HepG2 (cell line): ENCODE measurements around the gene NR2F6. TPM values are rescaled to one million over a fixed set of nuclear protein-coding genes. Genes with fewer than 3 reads are reported as not detected.

Experiments used
- ASH2L ChIP-seq: fragments of 300-600, 200-600 bp; sonication (generic); IDR thresholded peaks from 2 replicates; pipeline ENCODE4 v1.7.0; 2017; ENCODE audit warnings: low read depth, mild to moderate bottlenecking, moderate library complexity, mixed read lengths, low read length; ENCODE audit not compliant: insufficient read length
- CEBPB ChIP-seq: IDR thresholded peaks from 2 replicates; pipeline ENCODE4 v1.6.1; 2011; ENCODE audit warnings: low read depth, low read length, improper control_type of control experiment, borderline replicate concordance
- FOXK2 ChIP-seq: fragments of 450-650 bp; IDR thresholded peaks from 2 replicates; pipeline ENCODE4 v1.6.1; 2016
- ISX ChIP-seq: sonication (generic); formaldehyde crosslinking; conservative IDR thresholded peaks from 2 replicates; pipeline ENCODE4 v1.5.0; 2020; ENCODE audit warnings: missing genetic modification reagents
- LCORL ChIP-seq, 2 experiments: fragments of 450-650 bp in 1 of 2; sonication (generic) in 1 of 2; formaldehyde crosslinking in 1 of 2; IDR thresholded peaks; 2 replicates each; pipeline versions ENCODE4 v1.5.0 to v1.6.1; 2017 to 2020; ENCODE audit warnings: antibody characterized with exemption in 1 of 2, missing genetic modification reagents in 1 of 2
- RARA ChIP-seq: IDR thresholded peaks from 2 replicates; pipeline ENCODE4 v1.6.1; 2016; ENCODE audit warnings: missing genetic modification reagents, missing compliant biosample characterization
- SCMH1 ChIP-seq: sonication (generic); formaldehyde crosslinking; IDR thresholded peaks from 2 replicates; pipeline ENCODE4 v1.9.0; 2021; ENCODE audit warnings: missing genetic modification reagents, mild to moderate bottlenecking, borderline replicate concordance
- SIX4 ChIP-seq: sonication (generic); formaldehyde crosslinking; IDR thresholded peaks from 2 replicates; pipeline ENCODE4 v1.4.0; 2020; ENCODE audit warnings: missing genetic modification reagents
- SNAI1 ChIP-seq: sonication (generic); formaldehyde crosslinking; IDR thresholded peaks from 2 replicates; pipeline ENCODE4 v1.5.0; 2020; ENCODE audit warnings: mild to moderate bottlenecking, missing genetic modification reagents, borderline replicate concordance
- TP53 ChIP-seq: sonication (generic); formaldehyde crosslinking; conservative IDR thresholded peaks from 2 replicates; pipeline ENCODE4 v1.4.0; 2020; ENCODE audit warnings: missing genetic modification reagents
- YY1 ChIP-seq: IDR thresholded peaks from 2 replicates; pipeline ENCODE4 v1.6.1; 2011; ENCODE audit warnings: low read length, low read depth, moderate library complexity, mild to moderate bottlenecking; ENCODE audit not compliant: insufficient read depth, insufficient replicate concordance
- ZNF17 ChIP-seq: sonication (generic); formaldehyde crosslinking; IDR thresholded peaks from 2 replicates; pipeline ENCODE4 v1.5.0; 2020; ENCODE audit warnings: mild to moderate bottlenecking, missing genetic modification reagents
- ZNF235 ChIP-seq: sonication (generic); formaldehyde crosslinking; IDR thresholded peaks from 2 replicates; pipeline ENCODE4 v1.8.1; 2023; ENCODE audit warnings: mild to moderate bottlenecking, missing genetic modification reagents, borderline replicate concordance
- ZNF3 ChIP-seq: IDR thresholded peaks from 2 replicates; pipeline ENCODE4 v1.7.0; 2017; ENCODE audit warnings: inconsistent platforms
- ZNF567 ChIP-seq: sonication (generic); formaldehyde crosslinking; IDR thresholded peaks from 2 replicates; pipeline ENCODE4 v1.8.1; 2023; ENCODE audit warnings: mild to moderate bottlenecking, missing genetic modification reagents, borderline replicate concordance
- ZNF569 ChIP-seq: sonication (generic); formaldehyde crosslinking; IDR thresholded peaks from 2 replicates; pipeline ENCODE4 v1.5.0; 2020; ENCODE audit warnings: mild to moderate bottlenecking, missing genetic modification reagents, moderate library complexity, borderline replicate concordance
- ZNF652 ChIP-seq: IDR thresholded peaks from 2 replicates; pipeline ENCODE4 v1.6.1; 2016; ENCODE audit warnings: low read depth, borderline replicate concordance
- ZNF724P ChIP-seq: sonication (generic); formaldehyde crosslinking; IDR thresholded peaks from 2 replicates; pipeline ENCODE4 v1.8.0; 2022; ENCODE audit warnings: missing genetic modification reagents, borderline replicate concordance
- ZSCAN31 ChIP-seq: sonication (generic); formaldehyde crosslinking; IDR thresholded peaks from 2 replicates; pipeline ENCODE4 v1.5.0; 2020; ENCODE audit warnings: low read depth, mild to moderate bottlenecking, missing genetic modification reagents
- polyA plus RNA-seq, 8 experiments: library from polyadenylated mRNA; depleted of rRNA in 3 of 8; stranded (reverse) in 7 of 8; unstranded in 1 of 8; fragments of >200 nt; fragmentation: Illumina TruSeq in 4 of 8; extraction: Trizol in 4 of 8; gene quantifications; 2 replicates each; pipeline versions ENCODE4 v1.2.1 to v1.2.3, GENCODE V29; 2011 to 2016; ENCODE audit warnings: low read depth in 4 of 8, missing spikeins in 1 of 8, mixed read lengths in 1 of 8; ENCODE audit not compliant: insufficient read depth in 1 of 8
- total RNA-seq, 5 experiments: library from RNA; depleted of rRNA; stranded (reverse); fragments of >200 nt; fragmentation: Illumina TruSeq; extraction: Trizol; gene quantifications; 2 replicates each; pipeline ENCODE4 v1.2.3, GENCODE V29; 2016; ENCODE audit warnings: low read depth in 1 of 5
- TF ChIP-seq, protein P1 (sequence below): sonication (generic); formaldehyde crosslinking; IDR thresholded peaks from 2 replicates; pipeline ENCODE4 v1.4.0; 2020; ENCODE audit warnings: missing genetic modification reagents
- TF ChIP-seq, protein P2 (sequence below): sonication (generic); formaldehyde crosslinking; IDR thresholded peaks from 2 replicates; pipeline ENCODE4 v1.4.0; 2020; ENCODE audit warnings: missing genetic modification reagents, mild to moderate bottlenecking, borderline replicate concordance
- TF ChIP-seq, protein P3 (sequence below): sonication (generic); formaldehyde crosslinking; IDR thresholded peaks from 2 replicates; pipeline ENCODE4 v1.4.0; 2020; ENCODE audit warnings: missing genetic modification reagents
- TF ChIP-seq, protein P4 (sequence below): IDR thresholded peaks from 2 replicates; pipeline ENCODE4 v1.6.1; 2018; ENCODE audit warnings: missing genetic modification reagents

The NR2F6 gene
- total and polyA plus RNA-seq, 2 of the 13 experiments (the other 11 are each of a cell fraction or from before 2014, with no cell fraction given), result 30.9 to 72.4 TPM

DNA sequence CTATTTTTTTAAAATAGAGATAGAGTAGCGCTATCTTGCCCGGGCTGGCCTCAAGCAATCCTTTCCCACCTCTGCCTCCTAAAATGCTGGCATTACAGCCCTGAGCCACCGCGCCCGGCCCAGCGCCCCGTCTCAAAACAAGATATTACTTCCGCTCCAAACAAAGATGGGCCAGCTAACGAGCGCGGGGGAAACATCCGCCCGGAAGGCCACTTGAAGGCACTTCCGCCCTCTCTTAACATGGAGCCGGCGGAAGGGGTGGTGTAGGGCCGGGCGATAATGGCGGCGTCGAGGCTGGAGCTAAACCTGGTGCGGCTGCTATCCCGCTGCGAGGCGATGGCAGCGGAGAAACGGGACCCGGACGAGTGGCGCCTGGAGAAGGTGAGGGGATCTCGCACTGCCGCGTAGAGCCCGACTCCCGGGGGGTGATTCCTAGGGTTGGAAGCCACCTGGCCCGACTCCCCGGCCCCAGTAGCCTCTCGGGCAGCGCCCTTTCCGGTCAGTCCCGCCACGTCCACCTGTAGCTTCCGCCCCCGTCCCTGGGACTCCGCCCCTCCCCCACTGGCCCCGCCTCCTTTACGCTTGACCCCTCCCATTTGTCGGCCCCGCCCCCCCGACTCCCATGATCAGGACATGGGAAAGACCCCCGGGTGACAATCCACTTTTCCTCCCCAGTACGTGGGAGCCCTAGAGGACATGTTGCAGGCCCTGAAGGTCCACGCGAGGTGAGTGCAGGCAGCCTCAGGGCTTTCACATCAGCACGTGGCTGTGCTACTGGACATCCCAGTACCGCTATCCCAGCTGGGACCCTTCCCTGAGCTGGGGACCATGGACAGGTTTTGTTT lies 30.4 kb downstream of the NR2F6 start, which contains the start of gene USE1 (continued):
- TF ChIP-seq, protein P1, sequence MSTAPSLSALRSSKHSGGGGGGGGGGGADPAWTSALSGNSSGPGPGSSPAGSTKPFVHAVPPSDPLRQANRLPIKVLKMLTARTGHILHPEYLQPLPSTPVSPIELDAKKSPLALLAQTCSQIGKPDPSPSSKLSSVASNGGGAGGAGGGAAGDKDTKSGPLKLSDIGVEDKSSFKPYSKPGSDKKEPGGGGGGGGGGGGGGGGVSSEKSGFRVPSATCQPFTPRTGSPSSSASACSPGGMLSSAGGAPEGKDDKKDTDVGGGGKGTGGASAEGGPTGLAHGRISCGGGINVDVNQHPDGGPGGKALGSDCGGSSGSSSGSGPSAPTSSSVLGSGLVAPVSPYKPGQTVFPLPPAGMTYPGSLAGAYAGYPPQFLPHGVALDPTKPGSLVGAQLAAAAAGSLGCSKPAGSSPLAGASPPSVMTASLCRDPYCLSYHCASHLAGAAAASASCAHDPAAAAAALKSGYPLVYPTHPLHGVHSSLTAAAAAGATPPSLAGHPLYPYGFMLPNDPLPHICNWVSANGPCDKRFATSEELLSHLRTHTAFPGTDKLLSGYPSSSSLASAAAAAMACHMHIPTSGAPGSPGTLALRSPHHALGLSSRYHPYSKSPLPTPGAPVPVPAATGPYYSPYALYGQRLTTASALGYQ (CRISPR knock-in tag), result peak; percentile 51; the same call in 1 of the 2 replicates
- TF ChIP-seq ZNF235 (CRISPR knock-in tag), result peak; percentile 55; the same call in 1 of the 2 replicates
- no peak for TF ChIP-seq ZNF567 (CRISPR knock-in tag)
- TF ChIP-seq YY1, result peak; percentile 99
- TF ChIP-seq SCMH1 (CRISPR knock-in tag), result no peak
- TF ChIP-seq, protein P2, sequence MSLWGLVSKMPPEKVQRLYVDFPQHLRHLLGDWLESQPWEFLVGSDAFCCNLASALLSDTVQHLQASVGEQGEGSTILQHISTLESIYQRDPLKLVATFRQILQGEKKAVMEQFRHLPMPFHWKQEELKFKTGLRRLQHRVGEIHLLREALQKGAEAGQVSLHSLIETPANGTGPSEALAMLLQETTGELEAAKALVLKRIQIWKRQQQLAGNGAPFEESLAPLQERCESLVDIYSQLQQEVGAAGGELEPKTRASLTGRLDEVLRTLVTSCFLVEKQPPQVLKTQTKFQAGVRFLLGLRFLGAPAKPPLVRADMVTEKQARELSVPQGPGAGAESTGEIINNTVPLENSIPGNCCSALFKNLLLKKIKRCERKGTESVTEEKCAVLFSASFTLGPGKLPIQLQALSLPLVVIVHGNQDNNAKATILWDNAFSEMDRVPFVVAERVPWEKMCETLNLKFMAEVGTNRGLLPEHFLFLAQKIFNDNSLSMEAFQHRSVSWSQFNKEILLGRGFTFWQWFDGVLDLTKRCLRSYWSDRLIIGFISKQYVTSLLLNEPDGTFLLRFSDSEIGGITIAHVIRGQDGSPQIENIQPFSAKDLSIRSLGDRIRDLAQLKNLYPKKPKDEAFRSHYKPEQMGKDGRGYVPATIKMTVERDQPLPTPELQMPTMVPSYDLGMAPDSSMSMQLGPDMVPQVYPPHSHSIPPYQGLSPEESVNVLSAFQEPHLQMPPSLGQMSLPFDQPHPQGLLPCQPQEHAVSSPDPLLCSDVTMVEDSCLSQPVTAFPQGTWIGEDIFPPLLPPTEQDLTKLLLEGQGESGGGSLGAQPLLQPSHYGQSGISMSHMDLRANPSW (CRISPR knock-in tag), result no peak
- no peak for TF ChIP-seq CEBPB
- no peak for TF ChIP-seq TP53 (CRISPR knock-in tag)
- no peak for TF ChIP-seq LCORL (IDR thresholded peaks at IDR 0.05)
- no peak for TF ChIP-seq LCORL (CRISPR knock-in tag; IDR thresholded peaks at IDR 0.05)
- TF ChIP-seq SIX4, result peak; percentile 37; the same call in 1 of the 2 replicates
- no peak for TF ChIP-seq ZNF17 (CRISPR knock-in tag)
- no peak for TF ChIP-seq ZNF3 (CRISPR knock-in tag)
- TF ChIP-seq, protein P3, sequence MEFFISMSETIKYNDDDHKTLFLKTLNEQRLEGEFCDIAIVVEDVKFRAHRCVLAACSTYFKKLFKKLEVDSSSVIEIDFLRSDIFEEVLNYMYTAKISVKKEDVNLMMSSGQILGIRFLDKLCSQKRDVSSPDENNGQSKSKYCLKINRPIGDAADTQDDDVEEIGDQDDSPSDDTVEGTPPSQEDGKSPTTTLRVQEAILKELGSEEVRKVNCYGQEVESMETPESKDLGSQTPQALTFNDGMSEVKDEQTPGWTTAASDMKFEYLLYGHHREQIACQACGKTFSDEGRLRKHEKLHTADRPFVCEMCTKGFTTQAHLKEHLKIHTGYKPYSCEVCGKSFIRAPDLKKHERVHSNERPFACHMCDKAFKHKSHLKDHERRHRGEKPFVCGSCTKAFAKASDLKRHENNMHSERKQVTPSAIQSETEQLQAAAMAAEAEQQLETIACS (CRISPR knock-in tag), result no peak
- TF ChIP-seq ASH2L, result peak; percentile 64
- no peak for TF ChIP-seq ZNF569 (CRISPR knock-in tag)
- no peak for TF ChIP-seq ISX
- TF ChIP-seq ZSCAN31 (CRISPR knock-in tag), result no peak; the same call in 1 of the 2 replicates
- no peak for TF ChIP-seq FOXK2
- TF ChIP-seq ZNF724P (CRISPR knock-in tag), result 0 out of 2 replicates have a peak, but pooled peaks have one; percentile 78
- TF ChIP-seq ZNF652 (CRISPR knock-in tag), result peak; percentile 60; the same call in 1 of the 2 replicates
- TF ChIP-seq, protein P4, sequence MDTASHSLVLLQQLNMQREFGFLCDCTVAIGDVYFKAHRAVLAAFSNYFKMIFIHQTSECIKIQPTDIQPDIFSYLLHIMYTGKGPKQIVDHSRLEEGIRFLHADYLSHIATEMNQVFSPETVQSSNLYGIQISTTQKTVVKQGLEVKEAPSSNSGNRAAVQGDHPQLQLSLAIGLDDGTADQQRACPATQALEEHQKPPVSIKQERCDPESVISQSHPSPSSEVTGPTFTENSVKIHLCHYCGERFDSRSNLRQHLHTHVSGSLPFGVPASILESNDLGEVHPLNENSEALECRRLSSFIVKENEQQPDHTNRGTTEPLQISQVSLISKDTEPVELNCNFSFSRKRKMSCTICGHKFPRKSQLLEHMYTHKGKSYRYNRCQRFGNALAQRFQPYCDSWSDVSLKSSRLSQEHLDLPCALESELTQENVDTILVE (CRISPR knock-in tag), result peak; percentile 28; the same call in 1 of the 2 replicates
- peak; percentile 76; the same call in 1 of the 2 replicates for TF ChIP-seq SNAI1 (CRISPR knock-in tag)
- no peak for TF ChIP-seq RARA (CRISPR knock-in tag)
